CD8-positive, alpha-beta memory T cell (primary cell): ENCODE data around the gene FHIT. TPM values are rescaled to one million over a fixed set of nuclear protein-coding genes. Genes with fewer than 3 reads are reported as not detected.

Source experiments
- CTCF ChIA-PET: fragments of 350-600 bp; sonication (Branson Sonifier 250); formaldehyde crosslinking; loops from one replicate; lab custom pipeline; 2021; ENCODE audit warnings: antibody characterized with exemption; lab: Charles Lee
- POLR2A ChIA-PET: fragments of 350-600 bp; sonication (Branson Sonifier 250); formaldehyde crosslinking; loops from one replicate; lab custom pipeline; 2021; ENCODE audit warnings: antibody characterized with exemption; lab: Charles Lee
- DNase-seq, 5 donors: peaks; one replicate each; pipeline versions ENCODE4 v3.0.0 to v3.0.0-alpha.2; 2020 to 2022; ENCODE audit warnings: mixed read lengths in 1 of 5
- H3K27ac ChIP-seq: one replicate; pipeline ENCODE4 v1.7.0; 2013; ENCODE audit warnings: low read depth, mild to moderate bottlenecking, low read length, moderate library complexity
- H3K27me3 ChIP-seq: 2 replicates; pipeline ENCODE4 v1.7.0; 2013; ENCODE audit warnings: low read length, mild to moderate bottlenecking; ENCODE audit not compliant: insufficient read depth, poor library complexity, severe bottlenecking
- H3K36me3 ChIP-seq: 2 replicates; pipeline ENCODE4 v1.7.0; 2013; ENCODE audit warnings: mild to moderate bottlenecking, low read length, moderate library complexity; ENCODE audit not compliant: insufficient read depth
- H3K4me1 ChIP-seq: 2 replicates; pipeline ENCODE4 v1.7.0; 2013; ENCODE audit warnings: mild to moderate bottlenecking, low read length, moderate library complexity; ENCODE audit not compliant: insufficient read depth
- H3K4me3 ChIP-seq: 2 replicates; pipeline ENCODE4 v1.7.0; 2013; ENCODE audit warnings: mild to moderate bottlenecking, low read length
- H3K9me3 ChIP-seq: 2 replicates; pipeline ENCODE4 v1.7.0; 2013; ENCODE audit warnings: mild to moderate bottlenecking, low read length
- H3K27ac Mint-ChIP-seq, 8 donors: one replicate each; pipeline ENCODE4 v1.8.0; 2020 to 2021; ENCODE audit warnings: mixed read lengths in 8 of 8, mild to moderate bottlenecking in 6 of 8, inconsistent platforms in 3 of 8, moderate library complexity in 3 of 8
- H3K27me3 Mint-ChIP-seq, 2 donors: one replicate each; pipeline ENCODE4 v1.8.0; 2020 to 2021; ENCODE audit warnings: mixed read lengths in 2 of 2, mild to moderate bottlenecking in 1 of 2, moderate library complexity in 1 of 2
- H3K36me3 Mint-ChIP-seq, 3 donors: one replicate each; pipeline ENCODE4 v1.8.0; 2020 to 2021; ENCODE audit warnings: mixed read lengths in 3 of 3, inconsistent platforms in 1 of 3, mild to moderate bottlenecking in 1 of 3
- H3K4me1 Mint-ChIP-seq, 3 donors: one replicate each; pipeline ENCODE4 v1.8.0; 2020 to 2021; ENCODE audit warnings: mixed read lengths in 3 of 3, inconsistent platforms in 1 of 3, mild to moderate bottlenecking in 1 of 3
- H3K4me3 Mint-ChIP-seq, 7 donors: one replicate each; pipeline ENCODE4 v1.8.0; 2020 to 2021; ENCODE audit warnings: mixed read lengths in 7 of 7, mild to moderate bottlenecking in 6 of 7, moderate library complexity in 4 of 7, inconsistent platforms in 2 of 7
- H3K9me3 Mint-ChIP-seq, 5 donors: one replicate each; pipeline ENCODE4 v1.8.0; 2020 to 2022; ENCODE audit warnings: mixed read lengths in 5 of 5, mild to moderate bottlenecking in 3 of 5, moderate library complexity in 2 of 5, inconsistent platforms in 1 of 5
- polyA plus RNA-seq: library from polyadenylated mRNA; unstranded; fragments of 300-500 nt; fragmentation: Illumina TruSeq; gene quantifications from one replicate; pipeline ENCODE4 v1.2.3, GENCODE V29; 2021
- total RNA-seq, 2 experiments: library from RNA; stranded (reverse); gene quantifications; one replicate each; pipeline ENCODE4 v1.2.3, GENCODE V29; 2021

The FHIT gene
- total and polyA plus RNA-seq, 3 experiments from 2014 or later, result 4.1 to 7.4 (median 4.2) TPM

DNA sequence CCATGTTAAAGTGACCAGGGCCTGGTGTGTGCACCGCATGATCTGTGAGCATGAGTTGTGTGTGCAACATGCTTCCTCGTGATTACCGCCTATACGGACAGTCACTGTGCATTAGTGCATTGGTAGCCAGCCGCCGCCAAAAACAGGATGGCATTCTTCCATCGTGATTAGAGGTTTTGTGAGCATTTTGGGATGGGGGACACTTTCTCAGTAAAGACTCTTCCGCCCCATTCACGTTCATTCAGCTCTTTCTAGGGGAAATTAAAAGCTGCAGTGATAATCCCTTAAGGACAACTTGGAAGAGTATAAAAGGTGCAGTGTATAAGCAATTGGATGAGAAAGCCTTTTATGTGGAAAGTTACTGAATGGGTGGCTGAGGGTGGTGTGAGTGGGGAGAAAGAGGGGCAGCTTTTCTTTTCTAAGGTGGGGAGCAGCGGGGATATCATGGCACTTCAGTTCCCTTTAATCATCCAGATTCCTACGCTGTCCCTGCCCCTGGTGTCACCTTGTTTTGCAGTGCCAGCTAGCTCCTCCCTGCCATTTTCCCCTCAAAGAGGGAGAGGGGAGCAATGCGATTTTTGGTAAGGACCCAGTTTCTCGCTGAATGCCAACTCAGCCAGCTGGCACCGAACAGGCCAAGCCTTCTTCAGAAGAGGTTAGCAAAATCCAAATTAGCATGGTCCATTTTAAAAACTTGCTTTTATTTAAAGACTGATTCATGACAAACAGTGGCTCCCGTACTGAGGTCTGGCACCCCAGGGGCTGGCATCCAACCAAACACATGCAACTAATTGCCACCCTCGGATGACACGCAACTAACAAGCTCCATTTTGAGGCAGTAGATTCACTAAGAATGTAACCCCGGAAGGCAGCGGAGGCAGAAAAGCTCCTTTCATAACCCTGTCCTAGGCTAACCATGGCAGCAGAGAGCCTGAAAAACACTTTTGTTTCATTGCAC lies 447.8 kb downstream of the FHIT start:
- H3K4me1 Mint-ChIP-seq, result no peaks in the 10 kb centered on the region
- H3K27me3 Mint-ChIP-seq, result peaks cover 0 to 1% of the 10 kb centered on the region in 2 donors
- no peaks in the 10 kb centered on the region for H3K9me3 ChIP-seq
- no peaks in the 10 kb centered on the region for H3K36me3 Mint-ChIP-seq
- no peaks in the 10 kb centered on the region for H3K36me3 ChIP-seq
- H3K27ac Mint-ChIP-seq, result no peak overlapping the region
- H3K4me3 Mint-ChIP-seq, result no peak overlapping the region
- H3K27ac ChIP-seq, result no peak overlapping the region
- H3K27me3 ChIP-seq, result no peaks in the 10 kb centered on the region
- no peak for DNase-seq
- POLR2A ChIA-PET, result no interaction called here
- H3K9me3 Mint-ChIP-seq, result peaks cover 0 to 12% (median 6%) of the 10 kb centered on the region in 5 donors
- H3K4me3 ChIP-seq, result no peak overlapping the region
- CTCF ChIA-PET, result no interaction called here
- no peaks in the 10 kb centered on the region for H3K4me1 ChIP-seq

- POLR2A ChIA-PET, result no interaction called here
- CTCF ChIA-PET, result no interaction called here
- Mint-ChIP-seq H3K4me1 (no peaks in the 10 kb centered on the region), H3K27ac (no peak overlapping the region), H3K27me3 (peaks cover 0 to 1% of the 10 kb centered on the region in 2 donors), H3K36me3 (no peaks in the 10 kb centered on the region), H3K9me3 (peaks cover 0 to 12% (median 6%) of the 10 kb centered on the region in 5 donors), H3K4me3 (no peak overlapping the region)
- H3K36me3 ChIP-seq, result no peaks in the 10 kb centered on the region
- no peaks in the 10 kb centered on the region for H3K4me1 ChIP-seq
- no peak overlapping the region for H3K4me3 ChIP-seq
- H3K9me3 ChIP-seq, result no peaks in the 10 kb centered on the region
- H3K27me3 ChIP-seq, result no peaks in the 10 kb centered on the region
- no peak for DNase-seq
- no peak overlapping the region for H3K27ac ChIP-seq
These were observed 449.9 kb downstream of the FHIT start for GRCh38 chr3:60801307-60801706.

- POLR2A ChIA-PET, result no interaction called here
- CTCF ChIA-PET, result no interaction called here
- no peak overlapping the region for H3K27ac Mint-ChIP-seq
- no peaks in the 10 kb centered on the region for H3K9me3 ChIP-seq
- no peaks in the 10 kb centered on the region for H3K27me3 ChIP-seq
- no peak for DNase-seq
- no peaks in the 10 kb centered on the region for H3K36me3 ChIP-seq
- H3K4me3 Mint-ChIP-seq, result no peak overlapping the region
- no peak overlapping the region for H3K27ac ChIP-seq
- H3K9me3 Mint-ChIP-seq, result peaks cover 0 to 14% (median 3%) of the 10 kb centered on the region in 5 donors
- peaks cover 0 to 1% of the 10 kb centered on the region in 2 donors for H3K27me3 Mint-ChIP-seq
- no peak overlapping the region for H3K4me3 ChIP-seq
- H3K36me3 Mint-ChIP-seq, result peaks cover 0 to 5% (median 0%) of the 10 kb centered on the region in 3 donors
- H3K4me1 Mint-ChIP-seq, result no peaks in the 10 kb centered on the region
- H3K4me1 ChIP-seq, result no peaks in the 10 kb centered on the region
These were observed 452.8 kb downstream of the FHIT start for GRCh38 chr3:60798456-60798855.

DNA sequence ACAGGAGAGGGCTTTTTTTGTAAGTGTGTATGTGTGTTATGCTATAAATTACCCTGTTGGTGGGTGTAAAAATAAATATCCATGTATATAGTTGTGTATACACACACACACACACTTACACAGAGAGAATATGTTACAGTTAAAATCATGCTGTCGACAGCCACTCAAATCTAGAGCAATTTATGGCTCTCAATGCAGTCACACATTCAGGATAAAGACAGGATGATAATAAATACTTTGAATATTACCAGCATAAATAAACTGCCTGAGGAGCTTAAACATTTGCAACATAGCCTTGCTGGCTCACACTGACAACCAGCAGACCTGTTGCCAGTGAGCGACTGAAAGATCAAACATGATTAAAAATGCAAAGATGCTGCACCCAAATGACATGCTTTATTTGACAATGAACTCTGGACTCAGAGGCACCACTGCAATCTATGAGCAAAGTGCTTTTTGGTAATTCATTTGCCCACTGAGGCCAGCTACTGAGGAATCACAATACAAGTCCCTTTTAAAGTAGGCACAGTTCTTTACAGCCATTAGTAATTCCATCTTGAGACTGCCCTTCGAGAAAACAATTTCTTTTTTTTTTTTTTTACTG lies 458.9 kb downstream of the FHIT start:
- Histone ChIP-seq H3K9me3 (no peaks in the 10 kb centered on the region), H3K27me3 (no peaks in the 10 kb centered on the region), H3K4me1 (no peaks in the 10 kb centered on the region), H3K27ac (no peak overlapping the region), H3K36me3 (no peaks in the 10 kb centered on the region), H3K4me3 (no peak overlapping the region)
- CTCF ChIA-PET, result no interaction called here
- no peak for DNase-seq
- POLR2A ChIA-PET, result no interaction called here
- H3K4me1 Mint-ChIP-seq, result no peaks in the 10 kb centered on the region
- H3K27ac Mint-ChIP-seq, result no peak overlapping the region
- no peak overlapping the region for H3K4me3 Mint-ChIP-seq
- peaks cover 0 to 1% of the 10 kb centered on the region in 2 donors for H3K27me3 Mint-ChIP-seq
- peaks cover 0 to 7% (median 0%) of the 10 kb centered on the region in 5 donors for H3K9me3 Mint-ChIP-seq
- H3K36me3 Mint-ChIP-seq, result peaks cover 0 to 5% (median 0%) of the 10 kb centered on the region in 3 donors

GRCh38 chr3:60788185-60788584 lies 463.1 kb downstream of the FHIT start:
- peaks cover 0 to 1% of the 10 kb centered on the region in 2 donors for H3K27me3 Mint-ChIP-seq
- no peaks in the 10 kb centered on the region for H3K4me1 Mint-ChIP-seq
- no peak overlapping the region for H3K27ac Mint-ChIP-seq
- no peaks in the 10 kb centered on the region for H3K27me3 ChIP-seq
- ChIA-PET POLR2A (no interaction called here), CTCF (no interaction called here)
- H3K4me3 ChIP-seq, result no peak overlapping the region
- peaks cover under 1 to 12% (median 4%) of the 10 kb centered on the region in 5 donors for H3K9me3 Mint-ChIP-seq
- no peaks in the 10 kb centered on the region for H3K36me3 ChIP-seq
- peaks cover 0 to 4% (median 0%) of the 10 kb centered on the region in 3 donors for H3K36me3 Mint-ChIP-seq
- H3K9me3 ChIP-seq, result no peaks in the 10 kb centered on the region
- H3K4me3 Mint-ChIP-seq, result no peak overlapping the region
- H3K4me1 ChIP-seq, result no peaks in the 10 kb centered on the region
- H3K27ac ChIP-seq, result no peak overlapping the region
- DNase-seq, result no peak

DNA sequence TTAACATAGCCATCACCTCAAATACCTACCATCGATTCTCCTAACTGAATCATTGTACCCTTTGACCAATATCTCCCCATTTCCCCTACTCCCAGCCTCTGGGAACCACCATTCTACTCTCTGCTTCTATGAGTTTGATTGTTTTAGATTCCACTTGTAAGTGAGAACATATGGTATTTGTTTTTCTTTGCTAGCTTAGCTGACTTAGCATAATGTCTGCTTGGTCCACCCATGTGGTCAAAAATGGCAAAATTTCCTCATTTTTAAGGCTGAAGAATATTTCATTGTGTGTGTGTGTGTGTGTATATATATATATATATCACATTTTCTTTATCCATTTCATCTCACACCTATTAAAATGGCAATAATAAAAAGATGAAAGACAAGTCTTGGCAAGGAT lies 469.3 kb downstream of the FHIT start:
- POLR2A ChIA-PET, result no interaction called here
- H3K9me3 ChIP-seq, result no peaks in the 10 kb centered on the region
- H3K27ac ChIP-seq, result no peak overlapping the region
- H3K4me3 ChIP-seq, result no peak overlapping the region
- CTCF ChIA-PET, result no interaction called here
- H3K4me1 ChIP-seq, result no peaks in the 10 kb centered on the region
- Mint-ChIP-seq H3K36me3 (peaks cover 0 to 4% (median 0%) of the 10 kb centered on the region in 3 donors), H3K27ac (no peak overlapping the region), H3K4me1 (no peaks in the 10 kb centered on the region), H3K27me3 (peaks cover 0 to 2% of the 10 kb centered on the region in 2 donors), H3K9me3 (peaks cover 4 to 21% (median 10%) of the 10 kb centered on the region in 5 donors), H3K4me3 (no peak overlapping the region)
- H3K27me3 ChIP-seq, result no peaks in the 10 kb centered on the region
- DNase-seq, result no peak
- H3K36me3 ChIP-seq, result no peaks in the 10 kb centered on the region

DNA sequence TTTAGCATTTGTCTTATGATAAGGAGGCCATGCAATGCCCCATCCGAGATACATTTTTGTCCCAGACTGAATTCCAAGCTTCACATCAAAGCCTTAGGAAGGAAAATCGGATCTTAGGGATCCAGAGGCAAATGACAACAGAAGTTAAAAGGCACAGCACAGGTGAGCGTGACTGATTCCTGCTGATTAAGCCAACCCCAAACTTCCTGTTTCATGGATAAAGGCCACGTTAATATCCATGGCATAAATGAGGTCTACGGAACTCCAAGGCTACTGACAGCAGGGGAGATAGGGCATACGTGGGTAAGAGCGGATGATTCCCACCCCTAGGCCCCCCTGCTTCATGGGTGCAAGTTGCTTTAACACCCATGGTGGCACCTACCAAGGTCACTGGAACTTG lies 471.6 kb downstream of the FHIT start:
- no peaks in the 10 kb centered on the region for H3K36me3 ChIP-seq
- no peak overlapping the region for H3K27ac ChIP-seq
- Mint-ChIP-seq H3K36me3 (peaks cover 0 to 4% (median 0%) of the 10 kb centered on the region in 3 donors), H3K4me3 (no peak overlapping the region), H3K27me3 (peaks cover 0 to 2% of the 10 kb centered on the region in 2 donors), H3K9me3 (peaks cover 14 to 18% (median 18%) of the 10 kb centered on the region in 5 donors), H3K4me1 (no peaks in the 10 kb centered on the region), H3K27ac (no peak overlapping the region)
- no peaks in the 10 kb centered on the region for H3K27me3 ChIP-seq
- no peaks in the 10 kb centered on the region for H3K4me1 ChIP-seq
- CTCF ChIA-PET, result no interaction called here
- POLR2A ChIA-PET, result no interaction called here
- DNase-seq, result no peak
- no peaks in the 10 kb centered on the region for H3K9me3 ChIP-seq
- no peak overlapping the region for H3K4me3 ChIP-seq

DNA sequence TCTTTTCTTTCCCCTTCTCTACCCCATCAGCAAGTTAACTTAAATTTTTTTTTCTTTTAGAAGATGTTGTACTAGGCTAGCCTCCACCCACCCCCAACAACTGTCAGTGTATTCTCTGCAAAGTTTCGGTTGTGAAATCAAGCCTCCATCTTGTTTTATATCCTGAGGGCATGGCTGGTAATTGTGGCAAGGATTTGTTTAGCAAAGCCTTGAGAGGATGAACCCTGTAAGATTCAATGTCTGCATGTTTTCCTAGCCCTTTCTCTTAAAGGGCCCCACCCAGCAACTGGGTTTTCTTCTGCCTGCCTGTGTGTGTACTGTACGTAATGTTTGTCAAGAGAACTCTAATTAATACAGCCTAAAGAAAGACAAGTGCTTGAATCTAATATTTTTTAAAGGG lies 475.3 kb downstream of the FHIT start:
- Histone ChIP-seq H3K27me3 (no peaks in the 10 kb centered on the region), H3K27ac (no peak overlapping the region), H3K9me3 (no peaks in the 10 kb centered on the region), H3K4me3 (no peak overlapping the region), H3K36me3 (no peaks in the 10 kb centered on the region), H3K4me1 (no peaks in the 10 kb centered on the region)
- CTCF ChIA-PET, result no interaction called here
- POLR2A ChIA-PET, result no interaction called here
- Mint-ChIP-seq H3K27ac (no peak overlapping the region), H3K4me1 (no peaks in the 10 kb centered on the region), H3K36me3 (no peaks in the 10 kb centered on the region), H3K9me3 (peaks cover 8 to 18% (median 12%) of the 10 kb centered on the region in 5 donors), H3K4me3 (no peak overlapping the region), H3K27me3 (peaks cover 0 to 2% of the 10 kb centered on the region in 2 donors)
- no peak for DNase-seq
